Measurements from ENCODE around the gene CACNA1I. TPM values are rescaled to one million over a fixed set of nuclear protein-coding genes. Genes with fewer than 3 reads are reported as not detected.

Gene CACNA1I
- total and polyA plus RNA-seq, 2 of the 8 experiments (the other 6 are each of a cell fraction or from before 2014, with no cell fraction given) = 0.77 to 1.2 TPM

DNA sequence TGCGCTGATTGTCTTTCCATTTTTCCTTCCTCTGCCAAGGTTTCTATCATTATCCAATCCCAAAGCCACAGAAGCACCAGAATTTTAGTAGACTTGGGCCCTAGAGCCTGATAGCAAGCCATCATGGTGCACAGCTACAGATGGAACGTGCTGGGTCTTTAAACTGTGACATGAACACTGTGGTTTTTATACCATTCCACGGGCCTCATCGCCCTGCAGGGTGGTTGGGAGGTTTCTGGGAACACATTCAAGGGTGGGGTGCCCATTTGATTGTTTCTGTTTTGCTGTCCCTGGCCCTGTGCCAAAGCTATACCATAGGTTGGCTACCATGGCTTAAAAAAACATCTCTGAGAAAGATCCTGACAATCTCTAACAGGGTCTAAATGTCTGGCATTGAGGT, 151.9 kb downstream of the CACNA1I start:
- Histone ChIP-seq H3K14ac (ENCODE audit: insufficient read length) (no peak overlapping the region), H3K79me1 (ENCODE audit: low read depth, low read length) (no peaks in the 10 kb centered on the region), H2AFZ (ENCODE audit: low read length) (no peak overlapping the region), H2BK5ac (ENCODE audit: low read depth, low read length) (no peak overlapping the region), H3K23ac (ENCODE audit: insufficient read length) (no peak overlapping the region), H2BK20ac (ENCODE audit: low read length) (no peak overlapping the region), H3K18ac (ENCODE audit: extremely low read depth, low read length) (no peak overlapping the region), H4K91ac (replicated peaks; ENCODE audit: insufficient read length, low read length) (no peak overlapping the region), H4K5ac (ENCODE audit: insufficient read length, low read depth, low read length) (no peak overlapping the region), H3K79me2 (ENCODE audit: control insufficient read depth in 1 of 2, insufficient read depth in 2 of 2, low read length in 2 of 2) (no peaks in the 10 kb centered on the region), H3K36me3 (ENCODE audit: control insufficient read depth in 2 of 4, insufficient read depth in 4 of 4, low read length in 3 of 4) (no peaks in the 10 kb centered on the region), H3K23me2 (ENCODE audit: low read depth, low read length) (no peaks in the 10 kb centered on the region), H3K9ac (replicated peaks in 1 of 4; ENCODE audit: extremely low read depth in 1 of 4, low read depth in 3 of 4, low read length in 3 of 4) (no peak overlapping the region), H2BK12ac (ENCODE audit: low read depth, low read length) (no peak overlapping the region), H3K27me3 (replicated peaks in 1 of 4; ENCODE audit: control insufficient read depth in 3 of 4, extremely low read depth in 1 of 4, insufficient read depth in 3 of 4, low read length in 3 of 4) (no peaks in the 10 kb centered on the region), H3K4me1 (replicated peaks in 1 of 4; ENCODE audit: control insufficient read depth in 3 of 4, insufficient read depth in 4 of 4, low read length in 3 of 4) (no peaks in the 10 kb centered on the region; a peak in 1 of 7 replicates), H2BK120ac (replicated peaks; ENCODE audit: low read depth, low read length) (no peak overlapping the region), H3K4me2 (ENCODE audit: insufficient read depth in 1 of 2, low read depth in 2 of 2, low read length in 2 of 2) (no peak overlapping the region), H2BK15ac (ENCODE audit: low read length) (no peak overlapping the region), H3K56ac (replicated peaks; ENCODE audit: insufficient read length, low read depth, low read length) (no peak overlapping the region), H3K27ac (ENCODE audit: low read depth, low read length) (no peak overlapping the region), H4K20me1 (replicated peaks in 1 of 2; ENCODE audit: control insufficient read depth in 1 of 2, insufficient read depth in 2 of 2, low read length in 2 of 2) (no peaks in the 10 kb centered on the region), H2AK5ac (ENCODE audit: low read depth, low read length) (no peak overlapping the region), H3K9me3 (ENCODE audit: insufficient read depth in 2 of 2, low read depth in 1 of 2, low read length in 1 of 2) (no peaks in the 10 kb centered on the region), H3K4me3 (ENCODE audit: extremely low read depth in 1 of 4, insufficient read depth in 2 of 4, low read depth in 3 of 4, low read length in 4 of 4) (no peak overlapping the region), H4K8ac (ENCODE audit: extremely low read depth, insufficient read depth, low read length) (no peak overlapping the region), H3K4ac (replicated peaks; ENCODE audit: insufficient read length, low read depth, low read length) (no peak overlapping the region)
- FAIRE-seq = no peak
- WGBS, 2 experiments (ENCODE audit: extremely low coverage in 1 of 2, insufficient coverage in 1 of 2, insufficient read length in 1 of 2, insufficient replicate concordance in 2 of 2, low coverage in 1 of 2, low lambda C conversion rate in 2 of 2, missing lambda C conversion rate in 1 of 2) = 85% methylated on average over 4 of the region's 4 CpGs; no CpG with 5 or more reads in 1 of the 2 experiments
- no peak for DNase-seq (ENCODE audit: low read depth in 1 of 2, low spot score in 2 of 2)
- POLR2A ChIA-PET (ENCODE audit: partially characterized antibody) = no interaction called here
- TF ChIP-seq RBBP5 (IDR thresholded peaks at IDR 0.05; ENCODE audit: borderline replicate concordance, low read depth, low read length) (no peak), POLR2A (IDR thresholded peaks at IDR 0.05; ENCODE audit: control extremely low read depth in 1 of 2, low read depth in 2 of 2, low read length in 2 of 2) (no peak), BACH1 (IDR thresholded peaks at IDR 0.05; ENCODE audit: low read length) (no peak)
- CTCF ChIA-PET (ENCODE audit: partially characterized antibody) = no interaction called here
